ENCODE measurements around the gene RNF32.

Gene RNF32

GRCh38 chr7:156640257-156640948 lies at the start of gene RNF32:
TSS of gene RNF32 (plus strand) at chr7:156640774. CDS start at chr7:156643878, 3,104 bp downstream.
- peak; percentile 87 for DNase-seq (ENCODE audit: low read depth)

- no peak for DNase-seq (ENCODE audit: low read depth)
Observed at GRCh38 chr7:156592155-156592884, 48.3 kb upstream of the RNF32 start.

GRCh38 chr7:156594283-156595080 lies 46.1 kb upstream of the RNF32 start:
- no peak for DNase-seq (ENCODE audit: low read depth)

- DNase-seq (ENCODE audit: low read depth) = no peak
Observed at GRCh38 chr7:156600496-156600895, 40.1 kb upstream of the RNF32 start.

- no peak for DNase-seq (ENCODE audit: low read depth)
Observed at GRCh38 chr7:156602283-156602682, 38.3 kb upstream of the RNF32 start.

GRCh38 chr7:156603011-156603410 lies 37.6 kb upstream of the RNF32 start:
- no peak for DNase-seq (ENCODE audit: low read depth)

GRCh38 chr7:156603629-156604028 lies 36.9 kb upstream of the RNF32 start:
- no peak for DNase-seq (ENCODE audit: low read depth)

GRCh38 chr7:156604311-156604710 lies 36.3 kb upstream of the RNF32 start:
- DNase-seq (ENCODE audit: low read depth) = no peak

GRCh38 chr7:156604836-156605695 lies 35.5 kb upstream of the RNF32 start:
- DNase-seq (ENCODE audit: low read depth) = no peak

- no peak for DNase-seq (ENCODE audit: low read depth)
Observed at GRCh38 chr7:156606135-156606534, 34.4 kb upstream of the RNF32 start.

- DNase-seq (ENCODE audit: low read depth) = no peak
Observed at GRCh38 chr7:156606691-156607331, 33.8 kb upstream of the RNF32 start.

GRCh38 chr7:156607332-156608172 lies 33.0 kb upstream of the RNF32 start:
- no peak for DNase-seq (ENCODE audit: low read depth)

GRCh38 chr7:156608173-156608478 lies 32.4 kb upstream of the RNF32 start:
- no peak for DNase-seq (ENCODE audit: low read depth)

- no peak for DNase-seq (ENCODE audit: low read depth)
Observed at GRCh38 chr7:156609010-156609877, 31.3 kb upstream of the RNF32 start.

GRCh38 chr7:156610130-156610529 lies 30.4 kb upstream of the RNF32 start:
- DNase-seq (ENCODE audit: low read depth) = no peak

- no peak for DNase-seq (ENCODE audit: low read depth)
Observed at GRCh38 chr7:156610601-156611000, 30.0 kb upstream of the RNF32 start.

GRCh38 chr7:156611014-156612010 lies 29.3 kb upstream of the RNF32 start:
- no peak for DNase-seq (ENCODE audit: low read depth)

GRCh38 chr7:156612930-156613329 lies 27.6 kb upstream of the RNF32 start:
- DNase-seq (ENCODE audit: low read depth) = peak; percentile 21
